Sigmoid colon (tissue), 4 donors: ENCODE data around the gene SCAPER.

Source experiments
- CTCF ChIP-seq, 4 experiments: fragments of 450-650 bp in 3 of 4; fragments of 200-600 bp in 1 of 4; IDR thresholded peaks; one replicate each; pipeline ENCODE4 v1.5.1; 2016 to 2019; ENCODE audit warnings: antibody characterized with exemption in 4 of 4, mild to moderate bottlenecking in 3 of 4, moderate library complexity in 2 of 4
- EP300 ChIP-seq, 4 donors: sonication (generic); formaldehyde crosslinking; IDR thresholded peaks; one replicate each; pipeline ENCODE4 v1.6.1; 2017; ENCODE audit warnings: antibody characterized with exemption in 4 of 4
- POLR2A ChIP-seq, 2 donors: fragments of 450-650 bp; IDR thresholded peaks; one replicate each; pipeline ENCODE4 v1.6.1; 2016; ENCODE audit warnings: antibody characterized with exemption in 2 of 2, mild to moderate bottlenecking in 2 of 2, moderate library complexity in 2 of 2
- POLR2AphosphoS5 ChIP-seq, 4 donors: sonication (generic); formaldehyde crosslinking; IDR thresholded peaks; one replicate each; pipeline ENCODE4 v1.6.1; 2017; ENCODE audit warnings: antibody characterized with exemption in 4 of 4

GRCh38 chr15:76339305-76340197, 565.6 kb downstream of the SCAPER start:
- no peak for TF ChIP-seq POLR2A (IDR thresholded peaks at IDR 0.05)
- no peak for TF ChIP-seq CTCF (IDR thresholded peaks at IDR 0.05)
- no peak for TF ChIP-seq EP300 (IDR thresholded peaks at IDR 0.05)
- TF ChIP-seq POLR2AphosphoS5 (IDR thresholded peaks at IDR 0.05), result no peak
